Measurements from ENCODE around the gene EME1. TPM values are rescaled to one million over a fixed set of nuclear protein-coding genes. Genes with fewer than 3 reads are reported as not detected.

Gene EME1
- total RNA-seq, 1 experiment from 2014 or later, result 19.0 TPM

DNA sequence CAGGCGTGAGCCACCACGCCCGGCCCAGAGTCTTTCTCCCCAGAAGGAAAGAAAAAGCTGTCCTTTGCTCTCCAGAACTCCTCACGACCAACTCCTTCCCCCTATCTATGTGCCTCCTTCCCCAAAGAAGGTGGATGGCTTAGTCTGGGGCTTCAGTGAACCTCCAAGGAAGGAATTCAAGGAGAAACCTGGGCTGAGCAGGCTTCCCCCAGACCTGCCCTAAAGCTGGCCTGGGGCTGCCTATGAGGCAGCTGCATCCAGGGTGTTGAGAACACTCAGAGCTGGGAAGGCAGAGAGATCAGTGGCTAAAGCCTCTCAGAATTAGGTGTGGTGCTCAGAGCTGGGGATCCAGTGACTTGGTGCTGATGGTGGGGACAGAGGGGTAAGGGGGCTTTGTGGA lies 56.8 kb downstream of the EME1 start:
- no peak for DNase-seq (ENCODE audit: low read depth)
- in situ Hi-C loops (cut with HindIII; ENCODE audit: low pct_unique_long_range_greater_than_20kb, low sequenced_read_pairs), result no loop called here

Other genes with a start within 250 kb of the EME1 start
- 0.07 and 0.26 TPM in 2 replicates for gene SAMD14, start 243.1 kb upstream of the EME1 start, total RNA-seq (2014; rRNA removed; shearing (Covaris generic); ENCODE audit: low replicate concordance)
- gene PPP1R9B, start 222.6 kb upstream of the EME1 start, total RNA-seq (2014; rRNA removed; shearing (Covaris generic); ENCODE audit: low replicate concordance), result 31.5 and 34.7 TPM in 2 replicates
- not detected in 2 replicates for gene SGCA, start 207.2 kb upstream of the EME1 start, total RNA-seq (2014; rRNA removed; shearing (Covaris generic); ENCODE audit: low replicate concordance)
- gene COL1A1, start 171.6 kb upstream of the EME1 start, total RNA-seq (2014; rRNA removed; shearing (Covaris generic); ENCODE audit: low replicate concordance), result 4.6 and 25.0 TPM in 2 replicates
- gene TMEM92, start 98.8 kb upstream of the EME1 start, total RNA-seq (2014; rRNA removed; shearing (Covaris generic); ENCODE audit: low replicate concordance), result 0.44 and 1.9 TPM in 2 replicates
- 39.4 and 53.5 TPM in 2 replicates for gene XYLT2, start 27.1 kb upstream of the EME1 start, total RNA-seq (2014; rRNA removed; shearing (Covaris generic); ENCODE audit: low replicate concordance)
- 62.3 and 126 TPM in 2 replicates for gene MRPL27, start within 50 bp of the EME1 start, total RNA-seq (2014; rRNA removed; shearing (Covaris generic); ENCODE audit: low replicate concordance)
- 250 and 251 TPM in 2 replicates for gene LRRC59, start 24.3 kb downstream of the EME1 start, total RNA-seq (2014; rRNA removed; shearing (Covaris generic); ENCODE audit: low replicate concordance)
- 33.1 and 62.2 TPM in 2 replicates for gene ACSF2, start 53.0 kb downstream of the EME1 start, total RNA-seq (2014; rRNA removed; shearing (Covaris generic); ENCODE audit: low replicate concordance)
- not detected in 2 replicates for gene CHAD, start 95.7 kb downstream of the EME1 start, total RNA-seq (2014; rRNA removed; shearing (Covaris generic); ENCODE audit: low replicate concordance)
- 31.4 and 41.4 TPM in 2 replicates for gene RSAD1, start 105.6 kb downstream of the EME1 start, total RNA-seq (2014; rRNA removed; shearing (Covaris generic); ENCODE audit: low replicate concordance)
- 1.1 and 9.3 TPM in 2 replicates for gene MYCBPAP, start 135.2 kb downstream of the EME1 start, total RNA-seq (2014; rRNA removed; shearing (Covaris generic); ENCODE audit: low replicate concordance)
- gene EPN3, start 159.5 kb downstream of the EME1 start, total RNA-seq (2014; rRNA removed; shearing (Covaris generic); ENCODE audit: low replicate concordance), result 0.07 and 0.32 TPM in 2 replicates
- 138 and 140 TPM in 2 replicates for gene SPATA20, start 173.9 kb downstream of the EME1 start, total RNA-seq (2014; rRNA removed; shearing (Covaris generic); ENCODE audit: low replicate concordance)
- 0.35 and 3.3 TPM in 2 replicates for gene CACNA1G, start 187.5 kb downstream of the EME1 start, total RNA-seq (2014; rRNA removed; shearing (Covaris generic); ENCODE audit: low replicate concordance)